AG04449 (cell line): ENCODE measurements around the gene VEZF1.
A peak's percentile ranks its signal among the peaks of the same experiment; 100 is the strongest.

Experiments
- CTCF ChIA-PET: fragments of 350-600 bp; formaldehyde crosslinking; extraction: SDS; loops from one replicate; lab custom pipeline; 2021; ENCODE audit warnings: antibody characterized with exemption; lab: Yijun Ruan, JAX
- POLR2A ChIA-PET: fragments of 400-600, 350-600 bp; formaldehyde crosslinking; extraction: SDS; loops from one replicate; lab custom pipeline; 2020; ENCODE audit warnings: antibody characterized with exemption, inconsistent platforms; lab: Yijun Ruan, JAX
- DNase-seq: peaks from one replicate; pipeline ENCODE4 v3.0.0-alpha.2; 2010; ENCODE audit warnings: low read depth, low spot score
- H3K4me3 ChIP-seq: 2 replicates; pipeline ENCODE4 v1.5.1; 2011; ENCODE audit warnings: low read depth, mild to moderate bottlenecking, control low read depth, low read length
- TF ChIP-seq, protein P1 (sequence below): IDR thresholded peaks from one replicate; pipeline ENCODE4 v1.5.1; 2011; ENCODE audit warnings: mild to moderate bottlenecking, moderate library complexity, low read length, control low read depth, inconsistent platforms; ENCODE audit not compliant: insufficient read depth; ENCODE audit errors: missing control alignments

Gene VEZF1

DNA sequence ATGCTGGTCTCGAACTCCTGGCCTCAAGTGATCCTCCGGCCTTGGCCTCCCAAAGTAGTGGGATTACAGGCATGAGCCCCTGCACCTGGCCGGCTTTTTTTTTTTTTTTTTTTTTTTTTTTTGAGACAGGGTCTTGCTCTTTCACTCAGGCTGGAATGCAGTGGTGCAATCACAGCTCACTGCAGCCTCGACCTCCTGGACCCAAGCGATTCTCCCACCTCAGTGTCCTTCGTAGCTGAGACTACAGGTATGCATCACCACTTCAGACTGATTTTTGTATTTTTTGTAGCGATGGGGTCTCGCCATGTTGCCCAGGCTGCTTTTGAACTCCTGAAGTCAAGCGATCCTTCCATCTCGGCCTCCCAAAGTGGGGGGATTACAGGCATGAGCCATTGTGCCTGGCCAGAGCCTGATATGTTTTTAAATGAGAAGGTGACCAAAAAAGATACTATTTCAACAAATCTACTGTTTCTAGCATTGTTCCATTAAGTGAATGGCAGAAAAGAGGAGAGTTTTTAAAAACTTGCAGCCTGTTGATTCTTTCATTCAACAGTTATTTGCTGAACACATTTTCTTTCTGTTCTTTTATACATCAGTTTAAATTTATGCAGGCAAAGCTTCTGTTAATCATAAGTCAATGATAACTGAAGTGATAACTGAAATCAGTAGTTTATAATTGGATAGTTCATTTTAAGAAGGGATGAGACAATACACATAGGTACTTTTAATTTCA lies 22.2 kb upstream of the VEZF1 start:
- no peak overlapping the region for H3K4me3 ChIP-seq
- no peak for DNase-seq
- TF ChIP-seq, protein P1, sequence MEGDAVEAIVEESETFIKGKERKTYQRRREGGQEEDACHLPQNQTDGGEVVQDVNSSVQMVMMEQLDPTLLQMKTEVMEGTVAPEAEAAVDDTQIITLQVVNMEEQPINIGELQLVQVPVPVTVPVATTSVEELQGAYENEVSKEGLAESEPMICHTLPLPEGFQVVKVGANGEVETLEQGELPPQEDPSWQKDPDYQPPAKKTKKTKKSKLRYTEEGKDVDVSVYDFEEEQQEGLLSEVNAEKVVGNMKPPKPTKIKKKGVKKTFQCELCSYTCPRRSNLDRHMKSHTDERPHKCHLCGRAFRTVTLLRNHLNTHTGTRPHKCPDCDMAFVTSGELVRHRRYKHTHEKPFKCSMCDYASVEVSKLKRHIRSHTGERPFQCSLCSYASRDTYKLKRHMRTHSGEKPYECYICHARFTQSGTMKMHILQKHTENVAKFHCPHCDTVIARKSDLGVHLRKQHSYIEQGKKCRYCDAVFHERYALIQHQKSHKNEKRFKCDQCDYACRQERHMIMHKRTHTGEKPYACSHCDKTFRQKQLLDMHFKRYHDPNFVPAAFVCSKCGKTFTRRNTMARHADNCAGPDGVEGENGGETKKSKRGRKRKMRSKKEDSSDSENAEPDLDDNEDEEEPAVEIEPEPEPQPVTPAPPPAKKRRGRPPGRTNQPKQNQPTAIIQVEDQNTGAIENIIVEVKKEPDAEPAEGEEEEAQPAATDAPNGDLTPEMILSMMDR, result no peak
- ChIA-PET POLR2A (no interaction called here), CTCF (interaction anchor here (0.8 to 1.5 kb wide), 3 partner anchors 11 to 104 kb away, joined by 3 to 6 read pairs (median 3); no protein-coding TSS in a partner anchor)

- POLR2A ChIA-PET, result interaction anchor here (1.1 to 2.6 kb wide), 9 partner anchors 12 to 344 kb away, joined by 4 to 23 read pairs (median 11); partner anchors contain the start of genes DYNLL2, MRPS23, SUPT4H1 and VEZF1
- DNase-seq, result no peak
- TF ChIP-seq, protein P1, result no peak
- peak overlapping the region; percentile 95 for H3K4me3 ChIP-seq
- CTCF ChIA-PET, result interaction anchor here (1.3 to 20.5 kb wide), 6 partner anchors 9 to 174 kb away, joined by 3 to 1361 read pairs (median 9); partner anchors contain the start of gene MRPS23
These were observed 20.0 kb upstream of the VEZF1 start for GRCh38 chr17:58007781-58008706.

DNA sequence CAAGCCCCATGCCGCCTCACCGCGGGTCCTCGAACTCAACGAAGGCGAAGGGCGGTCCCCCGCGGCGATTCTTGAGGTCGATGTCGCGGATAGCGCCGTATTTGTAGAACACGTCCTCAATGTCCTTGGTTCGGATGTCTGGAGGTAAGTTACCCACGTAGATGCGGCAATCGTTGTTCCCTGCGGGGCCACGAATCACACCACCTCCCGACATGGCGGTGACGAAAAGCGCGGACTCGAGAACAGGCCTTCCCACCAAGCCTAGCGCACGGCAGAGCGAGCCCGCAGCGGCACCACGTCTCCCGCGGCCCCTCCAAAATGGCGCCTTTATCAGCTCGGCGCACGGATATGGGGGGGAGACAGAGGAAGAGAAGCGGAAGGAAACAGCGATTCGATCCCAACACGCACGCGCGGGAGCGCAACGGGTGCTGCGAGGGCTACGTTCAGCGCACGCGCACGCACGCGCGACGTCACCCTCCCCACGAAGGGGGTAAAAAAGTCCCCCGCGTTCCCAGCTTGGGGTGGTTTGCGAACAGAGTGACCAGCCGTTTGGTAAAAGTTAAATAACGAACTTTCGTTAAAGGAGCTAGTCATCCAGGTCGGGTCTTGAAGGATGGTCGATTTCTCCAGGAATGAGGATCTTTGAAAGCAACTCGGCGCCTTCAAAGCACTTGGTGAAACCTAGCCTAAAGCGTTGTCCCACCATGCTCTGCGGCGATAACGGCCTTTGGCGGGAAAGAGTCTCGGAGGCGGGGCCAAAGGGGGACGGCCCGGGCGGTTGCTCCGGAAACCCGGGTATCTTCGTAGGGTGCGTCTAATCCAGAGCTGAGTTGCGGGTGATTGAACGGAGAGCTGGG lies 19.1 kb upstream of the VEZF1 start, which contains the start of gene SRSF1:
Gene SRSF1, minus strand, starts transcription at position 323 of the 857 bp plus-strand sequence. Its CDS starts 109 bp downstream, at position 214.
- TF ChIP-seq, protein P1, result no peak
- DNase-seq, result peak; percentile 75
- ChIA-PET CTCF (interaction anchor here (1.0 to 20.5 kb wide), 7 partner anchors 8 to 173 kb away, joined by 3 to 1361 read pairs (median 4); partner anchors contain the start of gene MRPS23), POLR2A (interaction anchor here (0.6 to 2.6 kb wide), 12 partner anchors 11 to 344 kb away, joined by 3 to 23 read pairs (median 8); partner anchors contain the start of genes DYNLL2, MKS1, MRPS23 and SUPT4H1)
- H3K4me3 ChIP-seq, result peak within 1 kb of the TSS; percentile 95

DNA sequence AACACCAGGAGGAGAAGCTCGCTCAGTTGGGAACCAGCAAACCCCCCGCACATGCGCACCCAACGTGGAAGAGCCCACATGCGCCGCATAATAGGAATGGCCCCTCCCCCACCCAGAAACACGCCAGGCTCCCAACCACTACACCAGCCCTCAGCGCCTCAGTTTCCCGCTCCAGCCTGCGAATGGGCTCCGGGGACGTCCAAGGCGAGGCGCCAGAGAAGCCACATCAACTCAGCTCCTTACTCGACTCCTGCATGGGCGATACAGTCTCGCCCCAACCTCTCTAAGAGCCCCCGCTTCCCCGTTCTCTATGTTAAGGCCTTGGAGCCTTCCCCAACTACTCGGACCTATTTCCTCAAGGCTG lies 18.5 kb upstream of the VEZF1 start:
- TF ChIP-seq, protein P1, result no peak
- ChIA-PET POLR2A (interaction anchor here (0.6 to 2.6 kb wide), 10 partner anchors 11 to 345 kb away, joined by 3 to 23 read pairs (median 10); partner anchors contain the start of genes DYNLL2, MRPS23 and SUPT4H1), CTCF (interaction anchor here (0.6 to 20.5 kb wide), 8 partner anchors 11 to 334 kb away, joined by 3 to 1361 read pairs (median 3); partner anchors contain the start of gene MRPS23)
- DNase-seq, result no peak
- H3K4me3 ChIP-seq, result peak overlapping the region; percentile 95
